K562 (cell line): Measurements from ENCODE around the gene NRXN3. TPM values are rescaled to one million over a fixed set of nuclear protein-coding genes. Genes with fewer than 3 reads are reported as not detected.

Source experiments
- ATAC-seq: fragments of 200-7000 bp; cut with Tn5 transposase; 3 replicates; pipeline ENCODE4 v1.9.1; 2020; ENCODE audit warnings: moderate library complexity
- BruUV-seq: library from RNA; stranded (reverse); fragments of 400-500 nt; replicated peaks from 2 replicates; lab custom pipeline; 2021; lab: Mats Ljungman, UMichigan
- CTCF ChIA-PET: fragments of 300-600 bp; formaldehyde crosslinking; extraction: SDS; loops from one replicate; lab custom pipeline; 2021; ENCODE audit warnings: low intra/inter-chr PET ratio; lab: Yijun Ruan, JAX
- POLR2A ChIA-PET: fragments of 300-600, 350-650 bp; sonication (Branson Sonifier 250); formaldehyde crosslinking; extraction: SDS; loops from one replicate; lab custom pipeline; 2021; ENCODE audit warnings: antibody characterized with exemption, inconsistent platforms; lab: Yijun Ruan, JAX
- DNase-seq, 4 experiments: peaks; one replicate each; pipeline versions ENCODE4 v3.0.0 to v3.0.0-alpha.2; 2011 to 2018; ENCODE audit warnings: low spot score in 3 of 4, mixed read lengths in 3 of 4; ENCODE audit errors: extremely low read depth in 1 of 4
- FAIRE-seq: peaks from 2 replicates; lab custom pipeline; 2011; peaks lifted over from hg19 to GRCh38; lab: Jason Lieb, UNC
- H2AFZ ChIP-seq: 2 replicates; pipeline ENCODE4 v1.6.0; 2011; ENCODE audit warnings: low read depth, low read length, control low read depth, inconsistent platforms
- H3K27ac ChIP-seq: fragments of 200-600 bp; 3 replicates; pipeline ENCODE4 v1.8.0; 2011; ENCODE audit warnings: low read depth, mild to moderate bottlenecking, control low read depth, inconsistent platforms, low read length, moderate library complexity, mixed read lengths; ENCODE audit errors: extremely low read depth
- H3K27me3 ChIP-seq, 2 experiments: fragments of 300-600 bp in 1 of 2; 2 replicates in 1 of 2; 3 replicates in 1 of 2; pipeline versions ENCODE4 v1.6.0 to v1.8.0; 2011; ENCODE audit warnings: inconsistent platforms in 2 of 2, low read length in 2 of 2, mild to moderate bottlenecking in 1 of 2, mixed read lengths in 1 of 2, moderate library complexity in 1 of 2; ENCODE audit not compliant: control insufficient read depth in 2 of 2, insufficient read depth in 2 of 2
- H3K36me3 ChIP-seq: fragments of 300-600 bp; 3 replicates; pipeline ENCODE4 v1.8.0; 2011; ENCODE audit warnings: mild to moderate bottlenecking, low read length, inconsistent platforms; ENCODE audit not compliant: control insufficient read depth, insufficient read depth
- H3K4me1 ChIP-seq, 2 experiments: fragments of 200-600 bp in 1 of 2; replicated peaks in 1 of 2; 2 replicates in 1 of 2; 3 replicates in 1 of 2; pipeline versions ENCODE4 v1.5.1 to v1.8.0; 2011; ENCODE audit warnings: inconsistent platforms in 2 of 2, low read length in 2 of 2, mild to moderate bottlenecking in 1 of 2, mixed read lengths in 1 of 2, moderate library complexity in 1 of 2; ENCODE audit not compliant: control insufficient read depth in 2 of 2, insufficient read depth in 2 of 2
- H3K4me2 ChIP-seq: 2 replicates; pipeline ENCODE4 v1.6.1; 2011; ENCODE audit warnings: low read length, control low read depth, inconsistent platforms, mixed read lengths; ENCODE audit not compliant: insufficient read depth
- H3K4me3 ChIP-seq: fragments of 200-600 bp; sonication (generic), shearing (Covaris generic); 2 replicates; pipeline ENCODE4 v1.5.1; 2016; ENCODE audit warnings: control low read depth, inconsistent platforms
- H3K79me2 ChIP-seq: fragments of 200-600 bp; 3 replicates; pipeline ENCODE4 v1.8.0; 2011; ENCODE audit warnings: low read length, inconsistent platforms; ENCODE audit not compliant: control insufficient read depth, insufficient read depth
- H3K9ac ChIP-seq, 2 experiments: 2 replicates each; pipeline versions ENCODE4 v1.6.0 to v1.6.1; 2011; ENCODE audit warnings: low read depth in 2 of 2, low read length in 2 of 2, control low read depth in 1 of 2, inconsistent platforms in 1 of 2, mild to moderate bottlenecking in 1 of 2, mixed read lengths in 1 of 2; ENCODE audit not compliant: insufficient read depth in 1 of 2
- H3K9me1 ChIP-seq: one replicate; pipeline ENCODE4 v1.6.0; 2011; ENCODE audit warnings: inconsistent platforms, mild to moderate bottlenecking, low read length, moderate library complexity; ENCODE audit not compliant: control insufficient read depth, insufficient read depth
- H3K9me3 ChIP-seq: replicated peaks from 2 replicates; pipeline ENCODE4 v1.5.1; 2011; ENCODE audit warnings: low read depth, low read length, inconsistent platforms; ENCODE audit not compliant: control insufficient read depth, insufficient read depth
- H4K20me1 ChIP-seq: replicated peaks from 2 replicates; pipeline ENCODE4 v1.6.1; 2011; ENCODE audit warnings: low read length, inconsistent platforms, mixed read lengths; ENCODE audit not compliant: control insufficient read depth, insufficient read depth
- BRCA1 ChIP-seq, 2 experiments: fragments of 450-650 bp in 1 of 2; sonication (generic) in 1 of 2; formaldehyde crosslinking in 1 of 2; IDR thresholded peaks; 2 replicates each; pipeline versions ENCODE4 v1.5.0 to v1.6.1; 2017 to 2020; ENCODE audit warnings: mild to moderate bottlenecking in 1 of 2, missing genetic modification reagents in 1 of 2
- E2F5 ChIP-seq: sonication (generic); formaldehyde crosslinking; IDR thresholded peaks from 2 replicates; pipeline ENCODE4 v1.8.0; 2022; ENCODE audit warnings: mild to moderate bottlenecking, missing genetic modification reagents
- SMARCE1 ChIP-seq: fragments of 450-650 bp; IDR thresholded peaks from 2 replicates; pipeline ENCODE4 v1.7.1; 2016; ENCODE audit warnings: mild to moderate bottlenecking
- SNIP1 ChIP-seq: fragments of 450-650 bp; IDR thresholded peaks from 2 replicates; pipeline ENCODE4 v1.7.1; 2017; ENCODE audit warnings: low read depth, mild to moderate bottlenecking
- SOX6 ChIP-seq: fragments of 450-650 bp; IDR thresholded peaks from 2 replicates; pipeline ENCODE4 v1.6.1; 2014; ENCODE audit warnings: mild to moderate bottlenecking
- TAF15 ChIP-seq: fragments of 200-400 bp; formaldehyde crosslinking; IDR thresholded peaks from 2 replicates; pipeline ENCODE4 v1.6.1; 2017; ENCODE audit warnings: mild to moderate bottlenecking, low read depth, low read length, moderate library complexity
- TOE1 ChIP-seq, 2 experiments: fragments of 450-650 bp in 1 of 2; sonication (generic) in 1 of 2; formaldehyde crosslinking in 1 of 2; IDR thresholded peaks; 2 replicates each; pipeline versions ENCODE4 v1.7.1 to v1.8.0; 2016 to 2022; ENCODE audit warnings: borderline replicate concordance in 2 of 2, mild to moderate bottlenecking in 2 of 2, antibody characterized with exemption in 1 of 2, inconsistent platforms in 1 of 2, low read depth in 1 of 2, missing genetic modification reagents in 1 of 2, moderate library complexity in 1 of 2
- ZNF143 ChIP-seq: sonication (generic); formaldehyde crosslinking; IDR thresholded peaks from 2 replicates; pipeline ENCODE4 v1.9.0; 2022; ENCODE audit warnings: mild to moderate bottlenecking, missing genetic modification reagents
- ZNF253 ChIP-seq: fragments of 250-450 bp; sonication (Bioruptor Pico); conservative IDR thresholded peaks from 2 replicates; pipeline ENCODE4 v1.6.1; 2021; ENCODE audit warnings: mild to moderate bottlenecking
- WGBS: fragments of 100-300 bp; shearing (Covaris generic); methylation state at CpG from one replicate; pipeline ENCODE4 v1.1.6; 2016; ENCODE audit warnings: low coverage, mixed read lengths; ENCODE audit not compliant: insufficient coverage; ENCODE audit errors: missing lambda C conversion rate; 5-methylcytosine and 5-hydroxymethylcytosine counted together
- in situ Hi-C: fragments of 300-500 bp; cut with MboI; formaldehyde crosslinking; loops from 4 replicates; pipeline ENCODE4 v1.15.0; 2018; ENCODE audit warnings: inconsistent platforms, mixed read lengths
- intact Hi-C: fragments of 100-400 bp; cut with micrococcal nuclease; formaldehyde crosslinking; loops from 2 replicates; pipeline ENCODE4 v1.14.2; 2022
- polyA plus RNA-seq, 8 experiments: library from polyadenylated mRNA; depleted of rRNA in 4 of 8; stranded (reverse) in 5 of 8; unstranded in 3 of 8; fragments of >200 nt; fragmentation: Nextera tagmentation in 2 of 8; fragmentation: Illumina TruSeq in 1 of 8; extraction: Ambion mirVana in 2 of 8; extraction: Trizol in 1 of 8; gene quantifications; 2 replicates each; pipeline versions ENCODE4 v1.2.1 to v1.2.3, GENCODE V29; 2011 to 2014; ENCODE audit warnings: inconsistent platforms in 1 of 8, missing spikeins in 1 of 8
- total RNA-seq, 7 experiments: library from RNA; depleted of rRNA in 6 of 7; stranded (reverse); fragments of >200 nt in 6 of 7; fragmentation: Illumina TruSeq in 2 of 7; extraction: Trizol in 2 of 7; gene quantifications; 2 replicates each; pipeline versions ENCODE4 v1.2.1 to v1.2.3, GENCODE V29; 2011 to 2021; ENCODE audit warnings: low replicate concordance in 1 of 7
- TF ChIP-seq, protein P1 (sequence below): fragments of 450-650 bp; IDR thresholded peaks from 2 replicates; pipeline ENCODE4 v1.6.1; 2016; ENCODE audit warnings: mild to moderate bottlenecking, moderate library complexity

NRXN3 gene
- total and polyA plus RNA-seq, 9 of the 15 experiments (the other 6 are each of a cell fraction or from before 2014, with no cell fraction given): 0.09 TPM; not detected in 8

GRCh38 chr14:79251278-79251677 lies 1081.1 kb downstream of the NRXN3 start:
- ChIA-PET POLR2A (no interaction called here), CTCF (no interaction called here)
- in situ Hi-C loops (no loop called here), intact Hi-C loops (no loop called here)
- Histone ChIP-seq H3K4me1 (no peaks in the 10 kb centered on the region), H3K9me1 (no peaks in the 10 kb centered on the region), H2AFZ (no peak overlapping the region), H3K27me3 (no peaks in the 10 kb centered on the region), H3K79me2 (no peaks in the 10 kb centered on the region), H3K9ac (no peak overlapping the region), H3K4me3 (no peak overlapping the region), H3K36me3 (no peaks in the 10 kb centered on the region), H4K20me1 (no peaks in the 10 kb centered on the region), H3K27ac (no peak overlapping the region), H3K9me3 (no peaks in the 10 kb centered on the region), H3K4me2 (no peak overlapping the region)
- no peak for DNase-seq
- no peak for ATAC-seq
- no peak for TF ChIP-seq BRCA1 (IDR thresholded peaks at IDR 0.05)
- TF ChIP-seq BRCA1 (CRISPR knock-in tag; IDR thresholded peaks at IDR 0.05): no peak
- no peak for TF ChIP-seq TAF15
- no peak for TF ChIP-seq E2F5 (CRISPR knock-in tag)
- no peak for TF ChIP-seq SNIP1
- TF ChIP-seq ZNF143 (CRISPR knock-in tag): no peak
- no peak for TF ChIP-seq SMARCE1
- TF ChIP-seq SOX6: no peak
- TF ChIP-seq, protein P1, sequence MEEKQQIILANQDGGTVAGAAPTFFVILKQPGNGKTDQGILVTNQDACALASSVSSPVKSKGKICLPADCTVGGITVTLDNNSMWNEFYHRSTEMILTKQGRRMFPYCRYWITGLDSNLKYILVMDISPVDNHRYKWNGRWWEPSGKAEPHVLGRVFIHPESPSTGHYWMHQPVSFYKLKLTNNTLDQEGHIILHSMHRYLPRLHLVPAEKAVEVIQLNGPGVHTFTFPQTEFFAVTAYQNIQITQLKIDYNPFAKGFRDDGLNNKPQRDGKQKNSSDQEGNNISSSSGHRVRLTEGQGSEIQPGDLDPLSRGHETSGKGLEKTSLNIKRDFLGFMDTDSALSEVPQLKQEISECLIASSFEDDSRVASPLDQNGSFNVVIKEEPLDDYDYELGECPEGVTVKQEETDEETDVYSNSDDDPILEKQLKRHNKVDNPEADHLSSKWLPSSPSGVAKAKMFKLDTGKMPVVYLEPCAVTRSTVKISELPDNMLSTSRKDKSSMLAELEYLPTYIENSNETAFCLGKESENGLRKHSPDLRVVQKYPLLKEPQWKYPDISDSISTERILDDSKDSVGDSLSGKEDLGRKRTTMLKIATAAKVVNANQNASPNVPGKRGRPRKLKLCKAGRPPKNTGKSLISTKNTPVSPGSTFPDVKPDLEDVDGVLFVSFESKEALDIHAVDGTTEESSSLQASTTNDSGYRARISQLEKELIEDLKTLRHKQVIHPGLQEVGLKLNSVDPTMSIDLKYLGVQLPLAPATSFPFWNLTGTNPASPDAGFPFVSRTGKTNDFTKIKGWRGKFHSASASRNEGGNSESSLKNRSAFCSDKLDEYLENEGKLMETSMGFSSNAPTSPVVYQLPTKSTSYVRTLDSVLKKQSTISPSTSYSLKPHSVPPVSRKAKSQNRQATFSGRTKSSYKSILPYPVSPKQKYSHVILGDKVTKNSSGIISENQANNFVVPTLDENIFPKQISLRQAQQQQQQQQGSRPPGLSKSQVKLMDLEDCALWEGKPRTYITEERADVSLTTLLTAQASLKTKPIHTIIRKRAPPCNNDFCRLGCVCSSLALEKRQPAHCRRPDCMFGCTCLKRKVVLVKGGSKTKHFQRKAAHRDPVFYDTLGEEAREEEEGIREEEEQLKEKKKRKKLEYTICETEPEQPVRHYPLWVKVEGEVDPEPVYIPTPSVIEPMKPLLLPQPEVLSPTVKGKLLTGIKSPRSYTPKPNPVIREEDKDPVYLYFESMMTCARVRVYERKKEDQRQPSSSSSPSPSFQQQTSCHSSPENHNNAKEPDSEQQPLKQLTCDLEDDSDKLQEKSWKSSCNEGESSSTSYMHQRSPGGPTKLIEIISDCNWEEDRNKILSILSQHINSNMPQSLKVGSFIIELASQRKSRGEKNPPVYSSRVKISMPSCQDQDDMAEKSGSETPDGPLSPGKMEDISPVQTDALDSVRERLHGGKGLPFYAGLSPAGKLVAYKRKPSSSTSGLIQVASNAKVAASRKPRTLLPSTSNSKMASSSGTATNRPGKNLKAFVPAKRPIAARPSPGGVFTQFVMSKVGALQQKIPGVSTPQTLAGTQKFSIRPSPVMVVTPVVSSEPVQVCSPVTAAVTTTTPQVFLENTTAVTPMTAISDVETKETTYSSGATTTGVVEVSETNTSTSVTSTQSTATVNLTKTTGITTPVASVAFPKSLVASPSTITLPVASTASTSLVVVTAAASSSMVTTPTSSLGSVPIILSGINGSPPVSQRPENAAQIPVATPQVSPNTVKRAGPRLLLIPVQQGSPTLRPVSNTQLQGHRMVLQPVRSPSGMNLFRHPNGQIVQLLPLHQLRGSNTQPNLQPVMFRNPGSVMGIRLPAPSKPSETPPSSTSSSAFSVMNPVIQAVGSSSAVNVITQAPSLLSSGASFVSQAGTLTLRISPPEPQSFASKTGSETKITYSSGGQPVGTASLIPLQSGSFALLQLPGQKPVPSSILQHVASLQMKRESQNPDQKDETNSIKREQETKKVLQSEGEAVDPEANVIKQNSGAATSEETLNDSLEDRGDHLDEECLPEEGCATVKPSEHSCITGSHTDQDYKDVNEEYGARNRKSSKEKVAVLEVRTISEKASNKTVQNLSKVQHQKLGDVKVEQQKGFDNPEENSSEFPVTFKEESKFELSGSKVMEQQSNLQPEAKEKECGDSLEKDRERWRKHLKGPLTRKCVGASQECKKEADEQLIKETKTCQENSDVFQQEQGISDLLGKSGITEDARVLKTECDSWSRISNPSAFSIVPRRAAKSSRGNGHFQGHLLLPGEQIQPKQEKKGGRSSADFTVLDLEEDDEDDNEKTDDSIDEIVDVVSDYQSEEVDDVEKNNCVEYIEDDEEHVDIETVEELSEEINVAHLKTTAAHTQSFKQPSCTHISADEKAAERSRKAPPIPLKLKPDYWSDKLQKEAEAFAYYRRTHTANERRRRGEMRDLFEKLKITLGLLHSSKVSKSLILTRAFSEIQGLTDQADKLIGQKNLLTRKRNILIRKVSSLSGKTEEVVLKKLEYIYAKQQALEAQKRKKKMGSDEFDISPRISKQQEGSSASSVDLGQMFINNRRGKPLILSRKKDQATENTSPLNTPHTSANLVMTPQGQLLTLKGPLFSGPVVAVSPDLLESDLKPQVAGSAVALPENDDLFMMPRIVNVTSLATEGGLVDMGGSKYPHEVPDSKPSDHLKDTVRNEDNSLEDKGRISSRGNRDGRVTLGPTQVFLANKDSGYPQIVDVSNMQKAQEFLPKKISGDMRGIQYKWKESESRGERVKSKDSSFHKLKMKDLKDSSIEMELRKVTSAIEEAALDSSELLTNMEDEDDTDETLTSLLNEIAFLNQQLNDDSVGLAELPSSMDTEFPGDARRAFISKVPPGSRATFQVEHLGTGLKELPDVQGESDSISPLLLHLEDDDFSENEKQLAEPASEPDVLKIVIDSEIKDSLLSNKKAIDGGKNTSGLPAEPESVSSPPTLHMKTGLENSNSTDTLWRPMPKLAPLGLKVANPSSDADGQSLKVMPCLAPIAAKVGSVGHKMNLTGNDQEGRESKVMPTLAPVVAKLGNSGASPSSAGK: no peak
- TF ChIP-seq ZNF253 (CRISPR knock-in tag): no peak
- TF ChIP-seq TOE1 (IDR thresholded peaks at IDR 0.05; ENCODE audit: borderline replicate concordance): no peak
- TF ChIP-seq TOE1 (CRISPR knock-in tag; IDR thresholded peaks at IDR 0.05; ENCODE audit: borderline replicate concordance, low read depth): no peak
- no TSS peak for BruUV-seq
- FAIRE-seq: no peak
- 4% methylated on average over 4 of the region's 4 CpGs for WGBS
